Tibial artery (tissue), 4 donors: ENCODE data around the gene TIMM29.
A peak's percentile ranks its signal among the peaks of the same experiment; 100 is the strongest.

ENCODE experiments used
- DNase-seq, 2 donors: peaks; one replicate each; pipeline ENCODE4 v3.0.0-alpha.2; 2019
- H3K27ac ChIP-seq, 2 donors: fragments of 200-600 bp; sonication (generic) in 1 of 2; 1 replicate in 1 of 2; 2 replicates in 1 of 2; pipeline ENCODE4 v1.5.1; 2018 to 2019; ENCODE audit warnings: mild to moderate bottlenecking in 1 of 2
- H3K27me3 ChIP-seq, 2 donors: fragments of 200-600 bp; sonication (generic) in 1 of 2; one replicate each; pipeline versions ENCODE4 v1.5.1 to v1.6.0; 2016 to 2019
- H3K36me3 ChIP-seq, 3 donors: fragments of 200-600 bp; sonication (generic) in 2 of 3; one replicate each; pipeline ENCODE4 v1.5.1; 2016 to 2019; ENCODE audit warnings: mild to moderate bottlenecking in 2 of 3
- H3K4me1 ChIP-seq, 4 donors: fragments of 200-600 bp; sonication (generic) in 2 of 4; 1 replicate in 3 of 4; 2 replicates in 1 of 4; pipeline ENCODE4 v1.5.1; 2016 to 2019
- H3K4me3 ChIP-seq, 2 donors: fragments of 200-600 bp; sonication (generic) in 1 of 2; 1 replicate in 1 of 2; 2 replicates in 1 of 2; pipeline ENCODE4 v1.5.1; 2018 to 2019; ENCODE audit warnings: mild to moderate bottlenecking in 2 of 2
- H3K9me3 ChIP-seq, 3 donors: fragments of 200-600 bp; sonication (generic) in 1 of 3; one replicate each; pipeline ENCODE4 v1.5.1; 2016 to 2019
- intact Hi-C: fragments of 100-400 bp; cut with DNase I; formaldehyde crosslinking; loops from one replicate; pipeline ENCODE4 v1.15.0; 2023; ENCODE audit warnings: low total_unique reads
- TF ChIP-seq, protein P1 (sequence below), 2 experiments: fragments of 200-600 bp in 1 of 2; fragments of 450-650 bp in 1 of 2; IDR thresholded peaks; one replicate each; pipeline ENCODE4 v1.5.1; 2017 to 2019; ENCODE audit warnings: antibody characterized with exemption in 2 of 2, mild to moderate bottlenecking in 1 of 2, moderate library complexity in 1 of 2

Gene TIMM29

GRCh38 chr19:10928563-10929401 lies at the start of gene TIMM29, which contains the start of gene YIPF2:
TIMM29 (plus strand) TSS chr19:10928811; CDS start chr19:10928823, 12 bp downstream.
YIPF2 (minus strand) TSS chr19:10928639; CDS start chr19:10928410, 229 bp downstream.
- Histone ChIP-seq H3K27ac (peak within 1 kb of the TSS; percentile 90 to 93), H3K4me1 (peaks cover 0 to 35% (median 24%) of the 10 kb centered on the region in 4 donors), H3K36me3 (peaks cover 3 to 45% (median 23%) of the 10 kb centered on the region in 3 donors), H3K9me3 (no peaks in the 10 kb centered on the region), H3K4me3 (peak within 1 kb of the TSS; percentile 100), H3K27me3 (no peaks in the 10 kb centered on the region)
- intact Hi-C loops = loop anchor here (5.0 kb wide), 1 partner anchor 56 kb away; the partner anchor contains the start of gene CARM1
- TF ChIP-seq, protein P1, sequence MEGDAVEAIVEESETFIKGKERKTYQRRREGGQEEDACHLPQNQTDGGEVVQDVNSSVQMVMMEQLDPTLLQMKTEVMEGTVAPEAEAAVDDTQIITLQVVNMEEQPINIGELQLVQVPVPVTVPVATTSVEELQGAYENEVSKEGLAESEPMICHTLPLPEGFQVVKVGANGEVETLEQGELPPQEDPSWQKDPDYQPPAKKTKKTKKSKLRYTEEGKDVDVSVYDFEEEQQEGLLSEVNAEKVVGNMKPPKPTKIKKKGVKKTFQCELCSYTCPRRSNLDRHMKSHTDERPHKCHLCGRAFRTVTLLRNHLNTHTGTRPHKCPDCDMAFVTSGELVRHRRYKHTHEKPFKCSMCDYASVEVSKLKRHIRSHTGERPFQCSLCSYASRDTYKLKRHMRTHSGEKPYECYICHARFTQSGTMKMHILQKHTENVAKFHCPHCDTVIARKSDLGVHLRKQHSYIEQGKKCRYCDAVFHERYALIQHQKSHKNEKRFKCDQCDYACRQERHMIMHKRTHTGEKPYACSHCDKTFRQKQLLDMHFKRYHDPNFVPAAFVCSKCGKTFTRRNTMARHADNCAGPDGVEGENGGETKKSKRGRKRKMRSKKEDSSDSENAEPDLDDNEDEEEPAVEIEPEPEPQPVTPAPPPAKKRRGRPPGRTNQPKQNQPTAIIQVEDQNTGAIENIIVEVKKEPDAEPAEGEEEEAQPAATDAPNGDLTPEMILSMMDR (IDR thresholded peaks at IDR 0.05) = no peak
- peak; percentile 98 to 99 for DNase-seq

GRCh38 chr19:10881403-10882107 lies 47.1 kb upstream of the TIMM29 start:
- Histone ChIP-seq H3K4me3 (no peak overlapping the region), H3K36me3 (no peaks in the 10 kb centered on the region), H3K9me3 (no peaks in the 10 kb centered on the region), H3K27me3 (no peaks in the 10 kb centered on the region), H3K4me1 (peaks cover 0 to 47% (median 28%) of the 10 kb centered on the region in 4 donors), H3K27ac (no peak overlapping the region)
- DNase-seq = no peak
- intact Hi-C loops = no loop called here
- TF ChIP-seq, protein P1 (IDR thresholded peaks at IDR 0.05) = no peak

DNA sequence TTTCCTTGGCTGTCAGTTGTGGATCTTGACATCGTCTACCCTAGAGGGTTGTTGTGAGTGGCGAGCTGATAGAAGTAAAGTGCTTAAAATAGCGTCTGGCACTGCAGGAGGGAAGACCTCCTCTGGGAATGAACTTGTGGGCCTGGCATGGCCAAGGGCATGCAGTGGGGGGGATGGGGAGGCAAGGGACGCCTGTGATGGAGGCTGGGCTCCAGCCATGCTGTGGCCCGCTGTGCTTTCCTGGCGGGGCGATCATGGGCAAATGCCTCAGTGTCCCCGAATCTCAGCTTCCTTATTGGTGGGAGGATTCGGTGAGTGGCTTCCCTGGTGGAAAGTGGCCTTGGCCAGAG lies 46.5 kb upstream of the TIMM29 start:
- H3K27me3 ChIP-seq = no peaks in the 10 kb centered on the region
- H3K27ac ChIP-seq = no peak overlapping the region
- H3K36me3 ChIP-seq = no peaks in the 10 kb centered on the region
- intact Hi-C loops = no loop called here
- no peak overlapping the region for H3K4me3 ChIP-seq
- no peaks in the 10 kb centered on the region for H3K9me3 ChIP-seq
- no peak for DNase-seq
- H3K4me1 ChIP-seq = peaks cover 0 to 42% (median 24%) of the 10 kb centered on the region in 4 donors
- TF ChIP-seq, protein P1 (IDR thresholded peaks at IDR 0.05) = no peak

GRCh38 chr19:10884274-10884673 lies 44.3 kb upstream of the TIMM29 start:
- peaks cover 0 to 42% (median 18%) of the 10 kb centered on the region in 4 donors for H3K4me1 ChIP-seq
- H3K4me3 ChIP-seq = no peak overlapping the region
- intact Hi-C loops = no loop called here
- no peak overlapping the region for H3K27ac ChIP-seq
- DNase-seq = no peak
- no peaks in the 10 kb centered on the region for H3K27me3 ChIP-seq
- TF ChIP-seq, protein P1 (IDR thresholded peaks at IDR 0.05) = no peak
- H3K9me3 ChIP-seq = no peaks in the 10 kb centered on the region
- no peaks in the 10 kb centered on the region for H3K36me3 ChIP-seq

- Histone ChIP-seq H3K9me3 (no peaks in the 10 kb centered on the region), H3K36me3 (no peaks in the 10 kb centered on the region), H3K27ac (no peak overlapping the region), H3K4me3 (no peak overlapping the region), H3K27me3 (no peaks in the 10 kb centered on the region), H3K4me1 (peaks cover 0 to 42% (median 18%) of the 10 kb centered on the region in 4 donors)
- TF ChIP-seq, protein P1 (IDR thresholded peaks at IDR 0.05) = no peak
- intact Hi-C loops = no loop called here
- no peak for DNase-seq
Measured at GRCh38 chr19:10885201-10886169, 43.1 kb upstream of the TIMM29 start.
